ENCODE data around the gene PCNX2. TPM values are rescaled to one million over a fixed set of nuclear protein-coding genes. Genes with fewer than 3 reads are reported as not detected.

The PCNX2 gene
- total and polyA plus RNA-seq, 4 donors: 2.0 to 15.1 (median 6.4) TPM

DNA sequence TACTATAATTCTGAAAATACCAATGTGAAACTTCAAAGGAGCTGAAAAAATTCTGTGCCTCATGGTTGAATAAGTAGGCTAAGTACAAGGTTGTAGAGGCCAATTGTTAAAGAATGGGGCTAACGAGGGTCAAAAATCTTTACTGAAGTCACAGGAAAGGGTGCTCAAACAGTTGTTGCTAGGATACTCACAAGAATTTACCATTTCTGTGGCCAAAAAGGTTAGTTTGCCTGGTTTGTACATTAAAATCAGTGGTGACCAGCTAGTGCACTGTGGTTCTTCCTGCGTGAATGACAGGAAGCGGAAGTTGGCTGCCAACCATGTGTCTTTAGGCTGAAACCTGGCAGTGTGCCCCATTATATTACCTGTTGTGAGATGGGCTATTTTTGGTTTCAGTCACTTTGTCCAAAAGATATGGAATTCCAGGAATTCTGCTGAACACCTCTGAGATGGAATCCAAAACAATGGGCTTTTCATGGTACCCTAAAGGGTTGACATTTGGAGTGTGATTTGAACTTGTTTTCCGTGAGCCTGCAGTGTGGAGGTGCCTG is 45.5 kb upstream of the PCNX2 start:
- no peak overlapping the region for H3K9ac ChIP-seq (ENCODE audit: insufficient read depth in 1 of 2, low read length in 2 of 2)
- H3K27ac ChIP-seq (ENCODE audit: low read depth in 1 of 2, low read length in 1 of 2): no peak overlapping the region
- ATAC-seq (ENCODE audit: insufficient read depth, low FRiP score) (no peak), DNase-seq (peak in 1 of 3 donors; percentile 37)
- WGBS, 2 donors: 52 to 60% methylated on average over 4 of the region's 4 CpGs
- H3K9me3 ChIP-seq (ENCODE audit: control insufficient read depth in 4 of 4, insufficient read depth in 3 of 4, low read length in 3 of 4): no peaks in the 10 kb centered on the region
- H3K4me1 ChIP-seq (ENCODE audit: control insufficient read depth in 5 of 5, insufficient read depth in 5 of 5, low read length in 5 of 5): no peaks in the 10 kb centered on the region
- no peaks in the 10 kb centered on the region for H3K36me3 ChIP-seq (ENCODE audit: control insufficient read depth in 4 of 4, insufficient read depth in 4 of 4, low read length in 4 of 4)
- H3K27me3 ChIP-seq (ENCODE audit: control insufficient read depth in 3 of 3, insufficient read depth in 3 of 3, low read length in 2 of 3): peaks cover 0 to 2% (median 0%) of the 10 kb centered on the region in 3 donors
- TF ChIP-seq, protein P1, sequence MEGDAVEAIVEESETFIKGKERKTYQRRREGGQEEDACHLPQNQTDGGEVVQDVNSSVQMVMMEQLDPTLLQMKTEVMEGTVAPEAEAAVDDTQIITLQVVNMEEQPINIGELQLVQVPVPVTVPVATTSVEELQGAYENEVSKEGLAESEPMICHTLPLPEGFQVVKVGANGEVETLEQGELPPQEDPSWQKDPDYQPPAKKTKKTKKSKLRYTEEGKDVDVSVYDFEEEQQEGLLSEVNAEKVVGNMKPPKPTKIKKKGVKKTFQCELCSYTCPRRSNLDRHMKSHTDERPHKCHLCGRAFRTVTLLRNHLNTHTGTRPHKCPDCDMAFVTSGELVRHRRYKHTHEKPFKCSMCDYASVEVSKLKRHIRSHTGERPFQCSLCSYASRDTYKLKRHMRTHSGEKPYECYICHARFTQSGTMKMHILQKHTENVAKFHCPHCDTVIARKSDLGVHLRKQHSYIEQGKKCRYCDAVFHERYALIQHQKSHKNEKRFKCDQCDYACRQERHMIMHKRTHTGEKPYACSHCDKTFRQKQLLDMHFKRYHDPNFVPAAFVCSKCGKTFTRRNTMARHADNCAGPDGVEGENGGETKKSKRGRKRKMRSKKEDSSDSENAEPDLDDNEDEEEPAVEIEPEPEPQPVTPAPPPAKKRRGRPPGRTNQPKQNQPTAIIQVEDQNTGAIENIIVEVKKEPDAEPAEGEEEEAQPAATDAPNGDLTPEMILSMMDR (IDR thresholded peaks at IDR 0.05; ENCODE audit: control extremely low read depth, extremely low read depth): no peak
- H3K4me3 ChIP-seq: no peak overlapping the region

GRCh38 chr1:233340031-233340555 is 44.6 kb upstream of the PCNX2 start:
- H3K27me3 ChIP-seq (ENCODE audit: control insufficient read depth in 3 of 3, insufficient read depth in 3 of 3, low read length in 2 of 3): peaks cover 0 to 2% (median 0%) of the 10 kb centered on the region in 3 donors
- no peaks in the 10 kb centered on the region for H3K9me3 ChIP-seq (ENCODE audit: control insufficient read depth in 4 of 4, insufficient read depth in 3 of 4, low read length in 3 of 4)
- no peak overlapping the region for H3K9ac ChIP-seq (ENCODE audit: insufficient read depth in 1 of 2, low read length in 2 of 2)
- no peak overlapping the region for H3K27ac ChIP-seq (ENCODE audit: low read depth in 1 of 2, low read length in 1 of 2)
- TF ChIP-seq, protein P1 (IDR thresholded peaks at IDR 0.05; ENCODE audit: control extremely low read depth, extremely low read depth): no peak
- no peaks in the 10 kb centered on the region for H3K4me1 ChIP-seq (ENCODE audit: control insufficient read depth in 5 of 5, insufficient read depth in 5 of 5, low read length in 5 of 5)
- ATAC-seq (ENCODE audit: insufficient read depth, low FRiP score) (no peak), DNase-seq (no peak)
- no peak overlapping the region for H3K4me3 ChIP-seq
- no peaks in the 10 kb centered on the region for H3K36me3 ChIP-seq (ENCODE audit: control insufficient read depth in 4 of 4, insufficient read depth in 4 of 4, low read length in 4 of 4)
- WGBS, 2 donors: 78 to 97% methylated on average over 3 of the region's 3 CpGs

GRCh38 chr1:233338102-233338501 is 42.6 kb upstream of the PCNX2 start:
- TF ChIP-seq, protein P1 (IDR thresholded peaks at IDR 0.05; ENCODE audit: control extremely low read depth, extremely low read depth): no peak
- ATAC-seq (ENCODE audit: insufficient read depth, low FRiP score) (no peak), DNase-seq (no peak)
- peaks cover 0 to 6% (median 2%) of the 10 kb centered on the region in 3 donors for H3K27me3 ChIP-seq (ENCODE audit: control insufficient read depth in 3 of 3, insufficient read depth in 3 of 3, low read length in 2 of 3)
- no peak overlapping the region for H3K9ac ChIP-seq (ENCODE audit: insufficient read depth in 1 of 2, low read length in 2 of 2)
- H3K36me3 ChIP-seq (ENCODE audit: control insufficient read depth in 4 of 4, insufficient read depth in 4 of 4, low read length in 4 of 4): no peaks in the 10 kb centered on the region
- H3K27ac ChIP-seq (ENCODE audit: low read depth in 1 of 2, low read length in 1 of 2): no peak overlapping the region
- H3K4me1 ChIP-seq (ENCODE audit: control insufficient read depth in 5 of 5, insufficient read depth in 5 of 5, low read length in 5 of 5): no peaks in the 10 kb centered on the region
- 90 to 92% methylated on average over 2 of the region's 2 CpGs for WGBS, 2 donors
- no peak overlapping the region for H3K4me3 ChIP-seq
- H3K9me3 ChIP-seq (ENCODE audit: control insufficient read depth in 4 of 4, insufficient read depth in 3 of 4, low read length in 3 of 4): no peaks in the 10 kb centered on the region

DNA sequence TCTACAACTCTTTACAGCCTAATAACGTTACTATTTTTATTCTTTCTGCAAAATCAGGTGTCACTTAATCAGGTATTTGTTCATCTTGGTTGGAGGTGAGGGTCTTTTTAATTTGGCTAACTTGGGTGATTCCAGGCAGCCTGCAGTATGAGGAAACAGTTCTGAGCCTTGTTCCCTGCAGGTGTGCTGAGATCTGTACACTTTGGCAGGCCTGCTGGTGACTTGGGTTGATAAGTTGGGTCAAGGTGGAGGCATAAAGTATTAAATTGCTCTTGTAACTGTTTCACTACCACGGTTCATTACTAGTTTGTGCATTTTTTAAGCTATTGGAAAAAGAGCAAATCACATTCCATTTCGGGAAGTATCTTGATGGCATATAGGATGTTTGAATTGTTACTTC is 42.0 kb upstream of the PCNX2 start:
- 76 to 83% methylated on average over 3 of the region's 3 CpGs for WGBS, 2 donors
- no peak for DNase-seq

More for the DNA sequence above, 42.0 kb upstream of the PCNX2 start:
- TF ChIP-seq, protein P1 (IDR thresholded peaks at IDR 0.05; ENCODE audit: control extremely low read depth, extremely low read depth): no peak
- Histone ChIP-seq H3K9ac (ENCODE audit: insufficient read depth in 1 of 2, low read length in 2 of 2) (no peak overlapping the region), H3K27ac (ENCODE audit: low read depth in 1 of 2, low read length in 1 of 2) (no peak overlapping the region), H3K36me3 (ENCODE audit: control insufficient read depth in 4 of 4, insufficient read depth in 4 of 4, low read length in 4 of 4) (no peaks in the 10 kb centered on the region), H3K27me3 (ENCODE audit: control insufficient read depth in 3 of 3, insufficient read depth in 3 of 3, low read length in 2 of 3) (peaks cover 0 to 6% (median 2%) of the 10 kb centered on the region in 3 donors), H3K9me3 (ENCODE audit: control insufficient read depth in 4 of 4, insufficient read depth in 3 of 4, low read length in 3 of 4) (no peaks in the 10 kb centered on the region), H3K4me3 (no peak overlapping the region), H3K4me1 (ENCODE audit: control insufficient read depth in 5 of 5, insufficient read depth in 5 of 5, low read length in 5 of 5) (no peaks in the 10 kb centered on the region)
- no peak for ATAC-seq (ENCODE audit: insufficient read depth, low FRiP score)
